Muscle layer of duodenum (tissue), 2 donors: Measurements from ENCODE around the gene GALNS.

ENCODE experiments used
- H3K27ac ChIP-seq: one replicate; pipeline ENCODE4 v1.7.0; 2013; ENCODE audit warnings: mild to moderate bottlenecking, low read length
- H3K27me3 ChIP-seq: one replicate; pipeline ENCODE4 v1.7.0; 2013; ENCODE audit warnings: low read depth, mild to moderate bottlenecking, control low read depth, low read length
- H3K36me3 ChIP-seq, 2 donors: one replicate each; pipeline ENCODE4 v1.7.0; 2013; ENCODE audit warnings: low read length in 2 of 2, control low read depth in 1 of 2, mild to moderate bottlenecking in 1 of 2; ENCODE audit not compliant: insufficient read depth in 2 of 2, control insufficient read depth in 1 of 2
- H3K4me1 ChIP-seq, 2 donors: one replicate each; pipeline ENCODE4 v1.7.0; 2013; ENCODE audit warnings: low read length in 2 of 2, mild to moderate bottlenecking in 2 of 2, control low read depth in 1 of 2, moderate library complexity in 1 of 2; ENCODE audit not compliant: insufficient read depth in 2 of 2, control insufficient read depth in 1 of 2
- H3K4me3 ChIP-seq, 2 donors: one replicate each; pipeline ENCODE4 v1.7.0; 2013; ENCODE audit warnings: low read length in 2 of 2, low read depth in 1 of 2, mild to moderate bottlenecking in 1 of 2
- H3K9me3 ChIP-seq, 2 donors: one replicate each; pipeline ENCODE4 v1.7.0; 2013; ENCODE audit warnings: low read length in 2 of 2, control low read depth in 1 of 2, mild to moderate bottlenecking in 1 of 2; ENCODE audit not compliant: control insufficient read depth in 1 of 2
- donor health status: healthy.

The GALNS gene

DNA sequence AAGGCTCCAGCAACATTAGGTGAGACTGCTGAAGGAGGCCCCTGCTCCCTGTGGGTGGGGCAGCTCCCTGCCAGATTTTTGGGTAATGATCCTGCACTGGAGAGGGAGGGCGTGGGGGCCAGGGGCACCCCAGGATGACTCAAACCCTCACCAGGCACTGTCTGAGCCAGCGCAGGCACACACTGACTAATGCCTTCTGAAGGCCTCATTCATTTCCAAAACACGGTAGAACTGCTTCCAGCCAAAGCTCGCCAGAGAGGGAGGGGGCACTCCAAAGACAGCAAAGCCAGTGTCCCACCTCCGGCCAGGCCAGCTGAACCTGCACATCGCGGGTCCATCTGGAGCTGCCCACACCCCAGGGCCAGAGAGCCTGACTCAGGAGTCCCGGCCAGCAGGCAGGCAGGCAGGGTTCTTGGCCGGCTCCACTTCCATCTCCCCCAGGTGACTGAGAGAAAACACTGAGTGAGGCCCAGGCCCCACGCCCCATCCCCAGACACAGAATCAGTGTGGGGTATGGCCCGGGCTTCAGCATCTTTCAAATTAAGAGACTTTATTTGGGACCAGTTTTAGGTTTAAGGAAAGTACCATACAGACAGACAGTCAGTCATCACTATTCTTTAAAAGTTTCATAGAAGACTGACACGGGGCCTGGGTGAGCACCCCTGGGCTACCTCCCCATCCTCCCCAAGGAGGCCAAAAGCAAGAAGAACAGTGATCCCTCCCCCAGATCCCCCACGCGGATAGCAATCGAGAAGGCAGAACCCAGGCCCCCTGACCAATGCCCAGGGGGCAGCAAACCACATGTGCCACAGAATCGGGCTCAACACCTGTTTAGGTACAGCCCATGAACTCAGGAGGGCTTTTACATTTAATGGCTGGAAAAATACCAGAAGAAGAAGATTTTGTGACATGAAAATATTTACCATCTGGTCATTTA lies 74.0 kb downstream of the GALNS start:
- H3K27ac ChIP-seq: peak overlapping the region; percentile 81
- H3K9me3 ChIP-seq: no peaks in the 10 kb centered on the region
- H3K4me1 ChIP-seq: peaks cover 10 to 63% of the 10 kb centered on the region in 2 donors
- peaks cover 0 to 4% of the 10 kb centered on the region in 2 donors for H3K36me3 ChIP-seq
- H3K27me3 ChIP-seq: no peaks in the 10 kb centered on the region
- peak overlapping the region; percentile 56 to 62 for H3K4me3 ChIP-seq

GRCh38 chr16:88781140-88782077 lies 75.3 kb downstream of the GALNS start:
- Histone ChIP-seq H3K4me1 (peaks cover 10 to 74% of the 10 kb centered on the region in 2 donors), H3K9me3 (no peaks in the 10 kb centered on the region), H3K36me3 (peaks cover 0 to 4% of the 10 kb centered on the region in 2 donors), H3K4me3 (no peak overlapping the region), H3K27ac (no peak overlapping the region), H3K27me3 (no peaks in the 10 kb centered on the region)

GRCh38 chr16:88780142-88781062 lies 76.3 kb downstream of the GALNS start:
- Histone ChIP-seq H3K4me3 (peak overlapping the region in 1 of 2 donors; percentile 1), H3K36me3 (peaks cover 0 to 4% of the 10 kb centered on the region in 2 donors), H3K27me3 (no peaks in the 10 kb centered on the region), H3K9me3 (no peaks in the 10 kb centered on the region), H3K27ac (no peak overlapping the region), H3K4me1 (peaks cover 10 to 77% of the 10 kb centered on the region in 2 donors)

DNA sequence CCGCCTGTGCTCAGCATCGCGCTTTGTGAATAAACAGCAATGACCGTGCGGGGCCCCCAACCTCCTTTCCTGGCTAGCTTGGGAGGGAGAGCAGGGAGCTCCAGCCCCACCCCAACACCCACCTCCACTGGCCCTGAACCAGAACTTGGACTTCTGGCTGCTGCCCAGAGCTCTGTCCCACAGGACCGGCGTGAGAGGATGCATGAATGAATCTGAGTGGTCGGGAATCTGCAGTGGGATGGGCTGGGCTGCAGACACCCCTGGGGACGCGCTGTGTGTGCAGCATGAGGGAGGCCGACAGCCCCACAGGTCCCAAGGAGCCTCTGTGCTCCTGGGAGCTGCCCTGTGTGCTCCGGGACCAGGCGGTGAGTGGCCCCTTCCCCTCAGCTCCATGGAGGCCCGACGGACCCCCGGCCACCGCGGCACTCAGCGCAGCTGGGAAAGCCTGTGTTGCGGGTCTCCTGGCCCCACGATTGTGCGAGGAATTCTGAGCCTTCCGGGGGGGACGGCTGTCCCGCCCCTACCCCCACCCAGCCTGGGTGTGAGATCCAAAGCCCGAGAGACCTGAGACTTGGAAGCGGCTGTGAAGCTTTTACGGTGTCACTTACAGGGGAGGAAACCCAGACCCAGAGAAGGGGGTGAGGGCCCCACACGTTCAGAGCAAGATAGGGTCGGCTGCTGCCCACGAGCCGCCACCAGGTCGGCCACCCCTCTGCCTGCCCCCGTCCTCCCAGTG lies 77.2 kb downstream of the GALNS start:
- H3K36me3 ChIP-seq: peaks cover 0 to 4% of the 10 kb centered on the region in 2 donors
- H3K9me3 ChIP-seq: no peaks in the 10 kb centered on the region
- no peaks in the 10 kb centered on the region for H3K27me3 ChIP-seq
- H3K4me1 ChIP-seq: peaks cover 10 to 84% of the 10 kb centered on the region in 2 donors
- H3K4me3 ChIP-seq: peak overlapping the region; percentile 1 to 33
- H3K27ac ChIP-seq: no peak overlapping the region

DNA sequence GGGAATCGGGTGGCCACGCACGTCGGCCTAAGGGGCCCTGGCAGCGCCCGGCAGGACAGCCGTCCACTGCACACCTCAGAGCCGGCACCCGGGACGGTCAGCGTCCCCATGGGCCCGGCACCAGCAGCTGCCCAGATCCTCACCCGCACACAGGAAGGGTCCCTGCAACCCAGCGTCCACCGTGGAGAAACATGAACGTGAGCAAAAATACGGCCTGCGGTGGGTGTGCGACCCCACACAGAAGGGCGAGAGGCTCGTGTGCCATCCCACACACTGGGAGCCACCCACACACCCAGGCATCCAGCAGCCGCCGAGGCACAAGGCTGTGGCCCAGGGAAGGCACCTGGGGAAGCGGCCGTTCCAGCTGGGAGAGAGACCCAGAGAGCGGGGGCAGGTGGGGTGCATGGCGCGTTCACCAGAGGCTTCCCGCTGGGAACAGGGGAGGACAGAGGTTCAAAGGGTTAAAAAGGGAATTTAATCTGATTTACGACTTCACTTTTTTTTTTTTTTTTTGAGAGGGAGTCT lies 78.1 kb downstream of the GALNS start:
- Histone ChIP-seq H3K4me3 (no peak overlapping the region), H3K27me3 (no peaks in the 10 kb centered on the region), H3K27ac (no peak overlapping the region), H3K9me3 (no peaks in the 10 kb centered on the region), H3K4me1 (peaks cover 12 to 88% of the 10 kb centered on the region in 2 donors), H3K36me3 (no peaks in the 10 kb centered on the region)

DNA sequence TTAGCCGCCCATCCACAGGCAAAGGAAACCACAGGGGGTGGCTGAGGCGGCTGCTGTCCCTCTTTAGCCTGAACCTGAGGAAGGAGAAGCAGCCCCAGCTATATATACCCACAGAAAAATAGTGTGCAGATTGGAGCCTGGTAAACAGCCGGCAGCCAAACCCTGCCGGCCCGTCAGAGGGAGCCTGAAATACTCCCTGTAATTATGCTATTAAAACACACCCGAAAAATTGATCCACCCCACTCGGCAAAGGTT lies 78.5 kb downstream of the GALNS start:
- H3K4me1 ChIP-seq: peaks cover 12 to 89% of the 10 kb centered on the region in 2 donors

DNA sequence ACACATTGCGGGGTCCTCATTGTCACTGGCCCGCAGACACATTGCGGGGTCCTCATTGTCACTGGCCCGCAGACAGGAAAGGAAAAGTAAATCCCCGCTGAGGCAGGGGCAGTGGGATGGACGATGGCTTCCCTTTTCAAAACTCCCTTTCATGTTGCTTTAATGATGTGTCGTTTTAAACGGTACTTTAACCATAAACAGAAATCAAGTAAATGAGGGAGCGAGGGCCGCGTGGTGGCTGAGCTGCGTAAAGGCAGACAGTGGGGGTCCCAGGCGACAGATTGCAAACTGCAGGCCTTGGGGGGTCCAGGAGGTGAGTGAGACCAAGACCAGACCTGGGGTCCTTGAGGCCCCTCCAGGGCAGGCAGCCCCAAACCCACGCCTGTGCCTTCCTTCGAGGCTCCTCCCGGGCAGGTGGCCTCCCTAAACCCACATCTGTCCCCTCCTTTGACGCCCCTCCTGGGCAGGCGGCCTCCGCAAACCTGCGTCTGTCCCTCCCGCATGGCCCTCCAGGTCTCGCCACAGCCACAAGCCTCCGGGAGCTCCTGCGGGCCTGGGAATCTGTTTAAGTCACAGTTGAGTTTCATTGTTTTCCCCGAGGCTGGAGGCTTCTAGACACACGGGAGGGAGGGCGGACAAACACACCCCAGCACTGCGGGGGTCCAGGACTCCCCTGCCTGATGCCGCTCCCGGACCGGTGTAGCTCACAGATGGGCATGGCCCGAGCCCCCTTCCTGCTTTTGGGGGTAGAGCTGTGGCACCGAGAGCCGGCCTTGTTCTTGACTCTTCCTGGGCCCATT lies 79.1 kb downstream of the GALNS start:
- Histone ChIP-seq H3K27ac (no peak overlapping the region), H3K36me3 (no peaks in the 10 kb centered on the region)

More for the DNA sequence above, 78.5 kb downstream of the GALNS start:
- Histone ChIP-seq H3K4me3 (no peak overlapping the region), H3K9me3 (no peaks in the 10 kb centered on the region), H3K27ac (no peak overlapping the region), H3K27me3 (no peaks in the 10 kb centered on the region), H3K36me3 (no peaks in the 10 kb centered on the region)

GRCh38 chr16:88775825-88776224 lies 80.9 kb downstream of the GALNS start:
- H3K4me1 ChIP-seq: peaks cover 11 to 87% of the 10 kb centered on the region in 2 donors
- no peaks in the 10 kb centered on the region for H3K27me3 ChIP-seq
- no peak overlapping the region for H3K27ac ChIP-seq

More for the DNA sequence above, 79.1 kb downstream of the GALNS start:
- no peaks in the 10 kb centered on the region for H3K27me3 ChIP-seq
- H3K4me3 ChIP-seq: no peak overlapping the region
- H3K4me1 ChIP-seq: peaks cover 12 to 89% of the 10 kb centered on the region in 2 donors
- H3K9me3 ChIP-seq: no peaks in the 10 kb centered on the region

GRCh38 chr16:88774544-88775393 lies 82.0 kb downstream of the GALNS start:
- no peaks in the 10 kb centered on the region for H3K9me3 ChIP-seq
- no peaks in the 10 kb centered on the region for H3K27me3 ChIP-seq
- H3K4me3 ChIP-seq: no peak overlapping the region
- no peaks in the 10 kb centered on the region for H3K36me3 ChIP-seq
- H3K4me1 ChIP-seq: peaks cover 10 to 87% of the 10 kb centered on the region in 2 donors
- no peak overlapping the region for H3K27ac ChIP-seq

More at GRCh38 chr16:88775825-88776224, 80.9 kb downstream of the GALNS start:
- Histone ChIP-seq H3K4me3 (no peak overlapping the region), H3K9me3 (no peaks in the 10 kb centered on the region), H3K36me3 (no peaks in the 10 kb centered on the region)
